Measurements from ENCODE around the gene CFAP97.

DNA sequence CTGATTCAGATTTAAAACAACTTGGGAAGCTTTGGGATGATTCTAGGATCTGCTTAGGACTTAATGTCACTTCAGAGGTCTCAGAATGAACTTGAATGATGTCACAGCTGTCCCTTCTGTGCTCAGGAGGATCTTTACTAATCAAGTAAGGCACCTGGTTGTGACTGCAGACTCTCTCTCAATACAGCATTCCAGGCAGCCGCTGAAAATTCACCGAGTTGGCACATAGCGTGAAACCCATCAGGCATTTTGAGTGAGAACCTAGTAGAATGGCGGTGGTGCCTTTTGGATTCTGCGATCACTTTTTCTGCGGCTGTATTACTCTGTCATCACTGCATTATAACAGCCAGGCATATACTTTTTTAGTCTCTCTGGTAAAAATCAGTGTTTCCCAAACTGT lies 22.1 kb upstream of the CFAP97 start:
- TF ChIP-seq, protein P1, sequence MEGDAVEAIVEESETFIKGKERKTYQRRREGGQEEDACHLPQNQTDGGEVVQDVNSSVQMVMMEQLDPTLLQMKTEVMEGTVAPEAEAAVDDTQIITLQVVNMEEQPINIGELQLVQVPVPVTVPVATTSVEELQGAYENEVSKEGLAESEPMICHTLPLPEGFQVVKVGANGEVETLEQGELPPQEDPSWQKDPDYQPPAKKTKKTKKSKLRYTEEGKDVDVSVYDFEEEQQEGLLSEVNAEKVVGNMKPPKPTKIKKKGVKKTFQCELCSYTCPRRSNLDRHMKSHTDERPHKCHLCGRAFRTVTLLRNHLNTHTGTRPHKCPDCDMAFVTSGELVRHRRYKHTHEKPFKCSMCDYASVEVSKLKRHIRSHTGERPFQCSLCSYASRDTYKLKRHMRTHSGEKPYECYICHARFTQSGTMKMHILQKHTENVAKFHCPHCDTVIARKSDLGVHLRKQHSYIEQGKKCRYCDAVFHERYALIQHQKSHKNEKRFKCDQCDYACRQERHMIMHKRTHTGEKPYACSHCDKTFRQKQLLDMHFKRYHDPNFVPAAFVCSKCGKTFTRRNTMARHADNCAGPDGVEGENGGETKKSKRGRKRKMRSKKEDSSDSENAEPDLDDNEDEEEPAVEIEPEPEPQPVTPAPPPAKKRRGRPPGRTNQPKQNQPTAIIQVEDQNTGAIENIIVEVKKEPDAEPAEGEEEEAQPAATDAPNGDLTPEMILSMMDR (IDR thresholded peaks at IDR 0.05) = no peak
- no peak for TF ChIP-seq POLR2A (IDR thresholded peaks at IDR 0.05)
